HG03520 (cell line): ENCODE results near the gene MYCBP.
A peak's percentile ranks its signal among the peaks of the same experiment; 100 is the strongest.
"Not testable (repeated sequence)": the region's sequence is repeated elsewhere in the genome, so short reads cannot be mapped to it uniquely, and the experiment has no call there.

Source experiments
- ATAC-seq: cut with Tn5 transposase; IDR thresholded peaks from one replicate; pipeline ENCODE4 v1.9.1; 2021; ENCODE audit warnings: mild to moderate bottlenecking, moderate library complexity; ENCODE audit not compliant: unreplicated experiment

Gene MYCBP, protein sequence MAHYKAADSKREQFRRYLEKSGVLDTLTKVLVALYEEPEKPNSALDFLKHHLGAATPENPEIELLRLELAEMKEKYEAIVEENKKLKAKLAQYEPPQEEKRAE

DNA sequence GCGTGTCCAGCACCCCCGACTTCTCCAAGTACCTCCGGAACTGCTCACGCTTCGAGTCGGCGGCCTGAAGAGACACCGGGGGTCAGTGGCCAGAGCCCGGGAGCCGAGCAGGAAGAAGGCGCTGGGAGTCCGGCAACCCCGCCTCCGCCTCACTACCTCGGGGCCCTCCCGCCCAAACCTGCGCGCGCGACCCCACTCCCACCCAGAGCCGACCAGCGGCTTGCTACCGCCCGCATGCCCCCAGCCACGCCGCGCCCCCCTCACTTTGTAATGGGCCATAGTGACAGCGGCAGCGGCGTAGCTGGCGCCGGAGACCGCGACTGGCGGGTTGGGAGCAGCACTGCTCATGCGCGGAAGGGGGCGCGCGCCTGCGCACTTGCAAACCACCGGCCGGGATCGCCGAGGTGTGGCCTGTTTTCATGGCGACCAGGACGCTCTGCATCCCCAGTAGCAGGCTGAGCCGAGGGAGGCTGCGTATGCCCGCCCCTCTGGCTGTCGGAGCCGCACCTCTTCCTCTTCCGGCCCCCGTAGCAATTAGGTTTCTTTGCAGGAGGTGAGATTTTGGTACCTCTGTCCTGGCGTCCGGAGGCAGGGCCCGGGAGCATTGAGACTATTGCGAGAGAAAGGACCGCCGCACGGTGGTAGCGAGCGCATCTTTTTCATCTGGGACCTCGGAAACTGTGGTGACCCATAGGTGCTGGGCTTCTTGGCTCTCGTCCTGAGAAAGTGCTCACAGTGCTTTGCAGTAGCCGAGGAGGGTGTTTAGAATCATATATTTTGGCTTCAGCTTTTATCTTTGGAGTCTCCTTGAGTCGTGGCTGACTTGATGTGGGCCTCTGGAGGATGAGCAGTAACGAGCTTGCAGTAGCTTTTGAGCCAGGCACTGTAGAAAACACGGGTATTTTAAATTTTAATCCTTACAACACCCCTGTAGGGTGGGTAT lies at the start of gene MYCBP:
Gene MYCBP (minus strand): TSS at position 322 of the 943 bp plus-strand sequence. CDS start 43 bp downstream, at position 279.
- peak; percentile 95 for ATAC-seq

DNA sequence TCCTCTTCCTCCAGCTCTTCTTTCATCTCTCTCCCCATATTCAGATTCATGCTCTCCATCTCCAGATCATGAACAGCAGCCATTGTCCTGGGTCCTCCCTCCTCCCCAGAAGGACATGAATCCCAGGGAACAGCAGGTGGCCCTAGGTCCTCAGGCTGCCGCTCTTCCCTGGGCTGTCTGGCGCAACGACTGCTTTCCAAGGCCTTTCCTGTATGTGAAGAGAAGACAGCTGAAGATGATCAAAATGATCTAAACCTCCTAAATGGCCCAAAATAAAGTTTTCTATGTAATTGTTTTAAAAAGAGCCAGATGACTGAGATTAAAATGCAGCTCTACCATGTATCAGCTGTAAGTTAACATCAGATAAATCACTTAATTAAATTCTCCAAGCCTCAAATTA lies 46.0 kb upstream of the MYCBP start:
- no peak for ATAC-seq

DNA sequence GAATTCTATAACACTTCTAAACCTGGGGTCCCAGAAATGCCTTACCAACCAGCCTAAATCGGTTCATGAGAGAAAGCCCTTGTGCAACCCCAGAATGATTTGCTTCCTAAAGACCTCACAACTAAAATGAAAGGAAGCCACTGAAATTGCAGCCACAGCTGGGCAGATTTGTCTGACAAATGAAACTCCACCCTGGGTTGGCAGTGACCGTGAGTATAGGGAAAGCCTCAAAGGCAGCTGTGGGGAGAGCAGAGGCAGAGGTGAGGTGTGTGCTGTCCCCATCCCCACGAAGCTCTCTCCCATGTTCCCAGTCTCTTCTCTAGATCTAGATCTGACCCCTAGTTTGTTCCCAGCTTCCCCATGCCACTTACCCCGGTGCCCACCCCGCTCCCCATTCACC lies 45.4 kb upstream of the MYCBP start:
- no peak for ATAC-seq

DNA sequence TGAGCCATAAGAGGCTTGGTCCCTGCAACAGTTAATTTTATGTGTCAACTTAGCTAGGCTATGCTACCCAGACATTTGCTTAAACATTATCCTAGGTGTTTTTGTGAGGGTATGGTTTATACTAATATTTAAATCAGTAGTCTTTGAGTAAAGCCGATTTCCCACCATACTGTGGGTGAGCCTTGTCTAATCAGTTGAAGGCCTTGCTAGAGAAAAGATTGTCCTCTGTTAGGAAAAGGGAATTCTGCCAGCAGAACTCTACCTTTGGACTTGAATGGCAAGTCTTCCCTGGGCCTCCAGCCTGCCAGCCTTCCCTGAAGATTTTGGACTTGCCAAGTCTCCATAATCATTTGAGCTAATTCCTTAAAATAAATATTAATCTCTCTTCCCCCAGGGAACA lies 44.6 kb upstream of the MYCBP start:
- ATAC-seq: no peak

DNA sequence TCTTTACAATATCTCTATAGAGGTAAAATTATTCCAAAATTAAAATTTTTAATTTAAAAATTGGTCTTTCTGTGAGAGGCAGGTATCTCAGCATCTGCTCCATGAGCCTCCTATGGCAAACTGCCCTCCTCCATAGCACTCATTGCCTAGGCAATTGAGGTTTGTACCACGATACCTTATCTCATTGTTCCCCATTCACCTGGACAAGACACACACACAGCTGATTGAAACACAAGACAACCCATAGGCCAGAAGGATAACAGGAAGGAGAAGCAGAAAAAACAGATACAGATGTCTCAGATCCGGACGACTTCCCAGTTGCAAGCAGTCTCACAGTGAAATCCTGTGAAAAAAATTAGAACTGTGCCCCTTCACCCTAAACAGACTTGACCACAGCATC lies 44.2 kb upstream of the MYCBP start:
- no peak for ATAC-seq

DNA sequence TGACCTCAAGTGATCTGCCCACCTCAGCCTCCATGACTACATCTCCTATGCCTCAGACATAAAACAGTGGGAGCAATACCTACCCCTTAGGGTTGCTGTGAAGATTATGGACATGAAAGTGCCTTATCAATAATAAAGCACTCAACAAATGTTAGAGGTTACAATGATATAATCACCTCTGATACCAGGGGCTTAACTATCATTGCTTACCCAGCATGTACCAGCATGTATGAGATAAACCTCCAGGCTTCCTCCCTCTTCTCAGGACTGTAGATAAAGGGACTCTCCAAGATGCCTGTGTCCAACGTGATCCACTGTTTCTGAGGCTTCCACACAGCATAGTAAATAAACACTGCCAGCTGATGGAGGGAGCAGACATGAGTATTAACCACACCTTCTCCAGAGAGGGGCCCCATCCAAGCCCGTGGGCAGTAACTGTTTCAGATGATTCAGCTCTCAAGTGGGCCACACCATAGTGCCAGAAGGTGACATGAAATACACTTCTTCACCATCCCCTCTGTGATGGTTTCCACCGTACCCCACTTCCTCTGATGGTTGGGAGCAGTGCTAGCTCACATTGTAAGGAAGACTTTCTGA lies 42.3 kb upstream of the MYCBP start:
- ATAC-seq: no peak

DNA sequence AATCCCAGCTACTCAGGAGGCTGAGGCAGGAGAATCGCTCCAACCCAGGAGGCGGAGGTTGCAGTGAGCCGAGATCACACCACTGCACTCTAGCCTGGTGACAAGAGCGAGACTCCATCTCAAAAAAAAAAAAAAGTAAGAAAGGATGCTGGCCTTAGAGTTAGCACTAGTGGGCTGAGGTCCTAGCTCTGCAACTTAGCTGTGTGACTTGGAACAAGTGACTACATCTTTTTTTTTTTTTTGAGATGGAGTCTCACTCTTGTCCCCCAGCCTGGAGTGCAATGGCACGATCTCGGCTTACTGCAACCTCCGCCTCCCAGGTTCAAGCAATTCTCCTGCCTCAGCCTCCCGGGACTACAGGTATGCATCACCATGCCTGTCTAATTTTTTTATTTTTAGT lies 41.8 kb upstream of the MYCBP start:
- ATAC-seq: not testable (repeated sequence)

DNA sequence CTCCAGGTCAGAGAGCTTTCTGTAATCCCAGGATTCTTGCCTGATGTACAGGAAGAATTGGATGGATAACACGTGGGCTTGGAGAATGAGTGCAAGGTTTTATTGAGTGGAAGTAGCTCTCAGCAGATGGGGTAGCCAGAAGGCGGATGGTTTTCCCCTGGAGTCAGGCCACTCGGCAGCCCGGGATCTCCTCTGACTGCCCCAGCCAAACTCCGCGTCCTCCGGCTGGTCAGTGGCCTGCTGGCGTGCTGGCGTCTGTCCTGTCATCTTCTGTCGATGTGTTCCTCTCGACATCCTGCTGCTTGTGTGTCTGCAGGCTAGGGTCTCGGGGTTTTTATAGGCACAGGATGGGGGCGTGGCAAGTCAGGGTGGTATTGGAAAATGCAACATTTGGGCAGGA lies 35.7 kb upstream of the MYCBP start:
- ATAC-seq: no peak

DNA sequence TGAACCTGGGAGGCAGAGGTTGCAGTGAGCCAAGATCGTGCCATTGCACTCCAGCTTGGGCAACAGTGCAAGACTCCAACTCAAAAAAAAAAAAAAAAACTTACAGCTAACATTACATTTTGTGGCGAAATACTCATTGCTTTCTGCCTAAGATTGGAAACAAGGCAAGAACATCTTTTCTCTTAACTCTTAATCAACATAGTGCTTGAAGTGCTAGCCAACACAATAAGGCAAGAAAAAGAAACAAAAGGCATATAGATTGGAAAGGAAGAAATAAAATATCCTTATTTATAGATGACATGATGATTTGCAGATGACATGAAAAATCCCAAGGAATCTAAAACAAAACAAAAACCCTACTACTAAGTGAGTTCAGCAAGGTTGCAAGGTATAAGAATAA lies 32.8 kb upstream of the MYCBP start:
- ATAC-seq: no peak

DNA sequence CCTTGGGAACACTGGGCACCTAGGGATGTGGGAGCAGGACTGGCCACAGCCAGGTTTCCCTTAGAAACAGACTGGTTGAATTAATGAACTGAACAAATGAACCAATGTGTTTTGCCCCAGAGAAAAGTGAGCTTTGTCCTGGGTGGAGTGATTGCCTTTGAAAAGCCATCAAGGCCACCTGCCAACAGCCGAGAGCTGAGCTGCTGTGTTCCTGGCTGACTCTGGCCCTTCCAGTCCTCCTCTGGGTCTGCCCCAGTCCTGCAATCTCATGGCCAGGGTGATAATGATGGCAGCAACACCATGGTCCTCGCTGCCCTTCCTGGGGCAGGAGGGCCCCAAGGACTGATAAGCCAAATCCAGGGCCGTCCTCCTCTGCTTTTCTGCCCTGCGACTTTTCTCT lies 26.4 kb upstream of the MYCBP start:
- no peak for ATAC-seq

DNA sequence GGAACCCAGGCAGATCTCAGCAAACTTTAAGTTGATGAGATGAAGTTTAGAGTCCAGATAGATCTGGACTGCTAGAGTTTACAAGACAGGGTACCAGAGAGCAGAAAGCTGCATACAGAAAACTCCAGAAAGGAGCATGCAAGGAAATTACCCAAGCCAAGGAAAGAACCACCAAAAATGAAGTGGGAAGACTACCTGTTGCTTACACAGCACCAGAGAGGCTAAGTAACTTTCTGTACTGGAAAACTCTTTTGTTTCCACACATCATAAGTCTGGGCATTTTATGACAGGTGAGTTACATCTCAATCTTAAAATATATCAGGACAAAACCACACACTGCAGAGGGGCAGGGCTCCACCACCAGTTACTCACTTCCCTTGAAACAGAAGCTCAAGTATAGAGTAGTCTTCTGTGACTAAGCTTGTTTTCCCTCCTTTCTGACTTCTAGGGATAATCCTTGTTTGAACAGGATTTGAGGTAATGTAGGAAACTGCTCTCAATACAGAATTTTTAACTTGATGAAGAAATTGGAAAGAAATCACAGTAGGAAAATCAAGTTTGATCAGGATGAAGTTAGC lies 25.6 kb upstream of the MYCBP start:
- ATAC-seq: no peak

DNA sequence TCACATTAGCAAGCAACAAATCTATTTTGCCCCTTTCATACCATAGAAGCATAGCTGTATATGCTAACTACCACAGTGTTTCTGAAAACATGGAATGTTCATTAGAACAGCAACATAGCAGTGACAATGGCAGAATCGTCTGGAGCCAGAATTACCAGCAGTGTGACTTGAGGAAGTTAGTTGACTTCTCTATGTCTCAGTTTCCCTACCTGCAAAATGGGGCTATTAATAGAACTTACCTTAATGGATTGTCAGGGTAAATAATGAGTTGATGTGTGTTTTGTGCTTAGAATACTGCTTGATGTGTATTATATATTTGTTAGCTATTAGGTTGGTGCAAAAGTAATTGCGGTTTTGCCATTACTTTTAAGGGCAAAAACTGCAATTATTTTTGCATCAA lies 23.0 kb upstream of the MYCBP start:
- ATAC-seq: no peak

DNA sequence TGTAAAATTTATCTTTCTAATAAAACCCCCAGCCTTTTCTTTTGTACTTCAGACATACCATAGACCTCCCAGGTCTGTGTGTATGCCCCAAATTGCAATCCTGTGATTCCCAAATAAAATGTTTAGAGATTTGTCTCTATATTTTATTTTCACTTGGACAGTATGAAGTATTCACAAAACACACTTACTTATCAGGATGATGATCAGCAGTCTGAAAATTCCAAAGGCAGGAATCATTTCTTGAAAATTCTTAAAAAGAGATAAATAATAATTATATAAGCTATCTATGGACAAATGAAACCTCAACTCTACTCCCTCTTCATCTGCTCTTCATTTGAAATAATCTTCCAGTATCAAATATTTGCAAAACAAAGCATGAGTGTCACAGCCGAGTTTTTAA lies 19.8 kb upstream of the MYCBP start:
- no peak for ATAC-seq

DNA sequence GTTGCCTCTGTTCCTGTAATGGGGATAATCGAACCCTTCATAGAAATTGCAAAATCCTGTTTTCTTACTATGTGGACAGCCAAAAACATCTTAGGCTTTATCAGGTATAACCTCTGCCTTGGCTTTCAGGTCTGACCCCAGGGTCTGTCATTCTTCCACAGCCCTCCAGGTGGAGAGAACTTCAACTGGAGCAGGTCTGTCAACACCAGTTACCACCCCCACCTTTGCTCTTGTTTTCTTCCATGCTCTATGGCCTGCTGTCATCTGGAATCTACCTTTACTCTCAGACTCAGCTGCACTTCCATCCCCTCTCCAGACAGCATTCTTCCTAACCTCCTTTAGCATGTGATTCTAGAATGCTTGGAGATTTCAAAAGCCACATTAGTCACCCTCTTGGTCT lies 18.6 kb upstream of the MYCBP start:
- no peak for ATAC-seq

DNA sequence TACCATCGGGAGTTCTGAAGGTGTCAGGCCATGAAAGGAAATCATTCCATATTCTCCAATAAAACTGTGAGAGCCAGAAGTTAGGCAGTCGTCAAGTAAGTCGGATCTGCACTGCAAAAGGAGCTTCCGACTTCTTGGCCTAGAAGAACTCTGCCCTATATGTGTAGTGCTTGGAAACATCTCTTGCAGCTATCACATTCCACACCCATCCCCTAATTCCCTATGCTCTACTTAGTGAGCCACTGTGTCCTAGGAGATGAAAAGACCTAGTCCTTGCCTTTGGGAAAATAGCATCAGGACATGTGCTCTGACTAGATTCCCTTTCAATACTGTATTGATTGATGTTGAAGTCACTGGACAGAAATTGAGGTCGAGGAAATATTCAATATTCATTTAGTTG lies 16.4 kb upstream of the MYCBP start:
- no peak for ATAC-seq

DNA sequence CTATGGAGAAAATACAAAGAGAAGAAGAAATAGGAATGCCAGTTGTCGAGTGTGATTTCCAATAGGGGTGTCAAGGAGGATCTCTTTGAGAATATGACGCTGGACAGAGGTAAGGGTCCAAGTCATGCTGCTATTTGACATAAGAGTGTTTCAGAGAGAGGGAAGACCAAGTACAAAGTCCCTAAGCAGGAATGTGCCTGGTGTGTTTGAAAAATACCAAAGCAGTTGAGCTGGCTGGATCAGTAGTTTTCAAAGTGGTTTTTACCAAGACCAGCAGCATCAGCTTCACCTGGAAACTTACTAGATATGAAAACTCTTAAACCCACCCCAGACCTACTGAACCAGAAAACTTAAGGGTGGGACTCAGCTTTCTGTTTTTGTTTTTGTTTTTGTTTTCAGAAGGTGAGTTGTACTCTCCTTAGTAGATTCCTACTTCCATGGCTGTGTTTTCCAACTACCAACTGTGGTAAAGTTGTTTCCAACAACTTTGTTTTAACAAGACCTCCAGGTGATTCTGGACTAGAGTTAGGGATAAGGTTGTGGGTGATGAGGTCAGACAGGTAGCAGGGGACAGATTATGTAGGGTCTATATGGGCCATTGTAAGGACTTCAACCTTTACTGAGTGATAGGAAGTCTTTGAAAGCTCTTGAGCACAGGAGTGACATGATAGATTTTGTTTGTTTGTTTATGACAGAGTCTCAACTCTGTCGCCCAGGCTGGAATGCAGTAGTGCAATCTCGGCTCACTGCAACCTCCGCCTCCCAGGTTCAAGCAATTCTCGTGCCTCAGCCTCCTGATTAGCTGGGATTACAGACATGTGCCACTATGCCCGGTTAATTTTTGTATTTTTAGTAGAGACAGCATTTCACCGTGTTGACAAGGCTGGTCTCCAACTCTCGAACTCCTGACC lies 15.5 kb upstream of the MYCBP start:
- ATAC-seq: no peak

DNA sequence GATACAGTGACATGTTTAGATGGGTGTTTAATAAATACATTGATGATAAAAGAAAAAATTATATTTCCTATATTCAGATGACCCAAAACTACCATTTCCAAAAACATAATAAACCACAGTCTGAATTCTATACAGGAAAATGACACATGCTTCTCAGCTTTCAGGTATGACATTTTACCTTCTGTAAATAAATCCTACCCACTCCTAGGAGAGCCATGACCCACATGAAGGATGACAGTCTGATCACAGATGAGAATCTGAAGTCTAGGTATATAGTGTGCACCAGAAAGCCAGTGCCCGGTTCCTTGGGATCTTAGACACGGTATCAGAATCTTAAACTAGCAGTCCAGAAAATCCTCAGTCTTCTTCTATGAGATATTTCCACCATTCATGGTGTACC lies 11.9 kb upstream of the MYCBP start:
- no peak for ATAC-seq

DNA sequence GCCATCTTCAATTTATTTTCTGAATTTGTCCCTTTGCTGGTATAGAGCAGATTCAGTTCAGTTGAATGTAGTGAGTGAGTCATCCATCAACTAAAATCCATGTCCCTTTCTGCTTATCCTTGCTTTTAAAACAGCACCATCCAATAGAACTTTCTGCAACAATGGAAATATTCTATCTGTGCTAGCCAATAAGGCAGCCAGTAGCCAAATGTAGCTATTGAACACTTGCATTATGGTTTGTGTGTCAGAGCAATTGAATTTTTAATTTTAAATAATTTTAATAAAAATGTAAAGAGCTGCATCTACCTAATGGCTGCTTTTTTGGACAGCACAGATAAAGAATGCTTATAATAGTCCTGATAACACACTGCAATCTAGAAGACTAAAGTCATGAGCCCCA lies 8.3 kb upstream of the MYCBP start, which contains the start of gene GJA9:
Gene GJA9 (minus strand): TSS at position 101 of the 400 bp plus-strand sequence. CDS start 5,489 bp downstream, outside the sequence.
- ATAC-seq: no peak

DNA sequence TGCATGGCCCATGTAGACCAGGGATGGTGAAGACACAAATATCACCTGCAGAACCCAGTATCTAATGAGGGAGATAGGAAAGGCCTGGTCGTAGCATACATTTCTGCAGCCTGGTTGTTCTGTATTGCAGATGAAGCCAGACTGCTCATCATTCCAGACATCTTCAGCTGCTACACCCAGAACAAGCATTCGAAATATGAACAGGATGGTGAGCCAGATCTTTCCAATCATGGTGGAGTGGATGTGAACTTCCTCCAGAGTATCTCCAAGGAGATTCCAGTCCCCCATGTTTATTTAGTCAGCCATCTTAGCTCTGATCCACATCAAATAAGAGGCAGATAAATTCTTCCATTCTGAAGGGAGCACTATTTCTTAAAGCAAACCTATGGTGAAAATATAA lies 2.7 kb upstream of the MYCBP start:
- no peak for ATAC-seq

DNA sequence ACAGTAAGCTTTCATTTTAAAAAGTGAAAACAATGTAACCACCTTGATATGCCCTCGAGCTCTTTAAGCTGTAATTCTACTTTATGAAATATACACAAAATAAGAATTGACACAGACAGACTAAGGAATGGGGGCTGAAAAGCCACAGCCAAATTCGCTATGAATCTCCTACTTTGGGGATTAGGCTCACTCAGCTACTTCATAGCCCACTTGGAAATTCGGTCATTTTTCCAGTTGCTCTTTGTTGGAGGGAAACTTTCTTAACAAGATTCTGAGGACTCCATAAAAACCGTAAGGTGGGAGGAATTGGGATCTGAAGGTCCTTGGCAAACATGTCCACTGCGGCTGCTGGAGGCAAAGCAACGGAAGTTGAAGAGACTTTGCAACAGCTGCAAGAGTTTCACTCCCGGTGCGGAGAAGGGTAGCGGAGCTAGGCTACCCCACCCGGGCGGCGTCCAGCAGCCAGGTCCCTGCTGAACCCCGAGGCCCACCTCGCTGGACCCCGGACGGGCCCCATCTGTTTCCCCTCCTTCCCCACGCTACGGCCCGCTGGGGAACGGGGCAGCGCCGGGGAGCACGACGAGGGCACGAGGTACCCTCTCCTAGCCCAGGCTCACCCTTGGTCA lies 634 bp downstream of the MYCBP start:
- ATAC-seq: peak; percentile 13
